ENCODE measurements around the gene EBPL. TPM values are rescaled to one million over a fixed set of nuclear protein-coding genes. Genes with fewer than 3 reads are reported as not detected.
A peak's percentile ranks its signal among the peaks of the same experiment; 100 is the strongest.

Gene EBPL
- total and polyA plus RNA-seq, 12 donors, result 45.2 to 302 (median 122) TPM

DNA sequence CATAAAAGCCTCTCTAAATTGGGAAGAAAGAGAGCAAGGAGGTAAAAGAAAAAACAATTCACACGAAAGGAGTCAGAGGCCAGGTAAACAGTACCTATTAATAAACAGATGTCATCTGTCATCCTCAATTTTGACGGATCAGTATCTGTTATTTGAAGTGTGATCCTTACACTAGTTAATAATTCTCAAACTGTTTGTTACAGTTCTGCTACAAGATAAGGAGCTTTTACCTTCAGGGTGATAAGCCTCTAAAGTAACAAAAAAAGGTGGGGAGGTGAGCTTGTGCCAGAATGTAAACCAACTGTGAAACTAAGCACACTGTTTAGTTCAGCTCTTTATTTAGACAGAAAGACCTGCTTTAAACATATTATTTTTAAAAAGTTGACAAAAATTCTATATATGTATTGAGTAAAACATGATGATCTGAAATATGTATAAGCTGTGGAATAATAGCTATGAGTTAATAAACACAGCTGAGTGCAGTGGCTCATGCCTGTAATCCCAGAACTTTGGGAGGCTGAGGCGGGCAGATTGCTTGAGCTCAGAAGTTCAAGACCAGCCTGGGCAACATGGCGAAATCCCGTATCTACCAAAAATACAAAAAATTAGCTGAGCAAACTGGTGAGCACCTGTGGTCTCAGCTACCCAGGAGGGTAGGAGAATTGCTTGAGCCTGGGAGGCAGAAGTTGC is 48.4 kb upstream of the EBPL start:
- no peak for TF ChIP-seq POLR2A (IDR thresholded peaks at IDR 0.05)
- TF ChIP-seq, protein P1, sequence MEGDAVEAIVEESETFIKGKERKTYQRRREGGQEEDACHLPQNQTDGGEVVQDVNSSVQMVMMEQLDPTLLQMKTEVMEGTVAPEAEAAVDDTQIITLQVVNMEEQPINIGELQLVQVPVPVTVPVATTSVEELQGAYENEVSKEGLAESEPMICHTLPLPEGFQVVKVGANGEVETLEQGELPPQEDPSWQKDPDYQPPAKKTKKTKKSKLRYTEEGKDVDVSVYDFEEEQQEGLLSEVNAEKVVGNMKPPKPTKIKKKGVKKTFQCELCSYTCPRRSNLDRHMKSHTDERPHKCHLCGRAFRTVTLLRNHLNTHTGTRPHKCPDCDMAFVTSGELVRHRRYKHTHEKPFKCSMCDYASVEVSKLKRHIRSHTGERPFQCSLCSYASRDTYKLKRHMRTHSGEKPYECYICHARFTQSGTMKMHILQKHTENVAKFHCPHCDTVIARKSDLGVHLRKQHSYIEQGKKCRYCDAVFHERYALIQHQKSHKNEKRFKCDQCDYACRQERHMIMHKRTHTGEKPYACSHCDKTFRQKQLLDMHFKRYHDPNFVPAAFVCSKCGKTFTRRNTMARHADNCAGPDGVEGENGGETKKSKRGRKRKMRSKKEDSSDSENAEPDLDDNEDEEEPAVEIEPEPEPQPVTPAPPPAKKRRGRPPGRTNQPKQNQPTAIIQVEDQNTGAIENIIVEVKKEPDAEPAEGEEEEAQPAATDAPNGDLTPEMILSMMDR (IDR thresholded peaks at IDR 0.05), result no peak
- Histone ChIP-seq H3K36me3 (replicated peaks in 1 of 2) (no peaks in the 10 kb centered on the region), H3K4me3 (no peak overlapping the region), H3K27ac (no peak overlapping the region), H3K9me3 (replicated peaks in 1 of 3) (no peaks in the 10 kb centered on the region), H3K27me3 (no peaks in the 10 kb centered on the region), H3K4me1 (replicated peaks in 1 of 2) (no peaks in the 10 kb centered on the region)
- intact Hi-C loops (cut with DNase I), result no loop called here
- WGBS, 4 donors, result 90 to 97% (median 94%) methylated on average over 5 of the region's 5 CpGs
- DNase-seq, result no peak

DNA sequence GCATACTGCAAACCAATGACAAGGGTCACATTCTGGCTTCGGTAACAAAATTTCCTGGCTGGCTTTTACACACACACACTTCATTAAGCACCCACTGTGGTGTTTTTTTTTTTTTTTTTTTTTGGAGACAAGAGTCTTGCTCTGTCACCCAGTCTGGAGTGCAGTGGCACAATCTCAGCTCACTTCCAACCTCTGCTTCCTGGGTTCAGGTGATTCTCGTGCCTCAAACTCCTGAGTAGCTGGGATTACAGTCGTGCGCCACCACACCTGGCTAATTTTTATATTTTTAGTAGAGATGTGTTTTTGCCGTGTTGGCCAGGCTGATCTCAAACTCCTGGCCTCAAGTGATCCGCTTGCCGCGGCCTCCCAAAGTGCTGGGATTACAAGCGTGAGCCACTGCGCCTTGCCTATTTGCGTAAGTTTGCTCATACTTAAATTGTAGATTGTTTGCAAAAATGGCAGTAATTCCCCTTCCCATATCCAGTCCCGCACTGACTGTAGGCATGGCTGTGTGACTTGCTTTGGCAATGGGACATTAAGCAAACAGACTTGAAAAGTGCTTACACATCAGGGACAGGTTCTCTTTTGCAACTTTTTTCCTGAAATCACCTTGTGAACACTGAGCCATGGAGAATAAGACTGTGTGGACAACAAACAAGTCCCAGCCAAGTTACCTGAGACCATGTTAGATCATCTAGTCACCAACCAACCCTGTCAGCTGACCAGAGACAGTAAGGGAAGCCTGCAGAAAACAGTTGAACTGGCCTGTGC is 42.1 kb upstream of the EBPL start:
- Histone ChIP-seq H3K4me3 (no peak overlapping the region), H3K9me3 (replicated peaks in 1 of 3) (no peaks in the 10 kb centered on the region), H3K4me1 (replicated peaks in 1 of 2) (peaks cover 5 to 9% of the 10 kb centered on the region in 2 donors), H3K36me3 (replicated peaks in 1 of 2) (no peaks in the 10 kb centered on the region), H3K27me3 (no peaks in the 10 kb centered on the region), H3K27ac (no peak overlapping the region)
- 90 to 96% (median 95%) methylated on average over 12 of the region's 12 CpGs for WGBS, 4 donors
- DNase-seq, result no peak
- TF ChIP-seq, protein P1 (IDR thresholded peaks at IDR 0.05), result no peak
- TF ChIP-seq POLR2A (IDR thresholded peaks at IDR 0.05), result no peak
- intact Hi-C loops (cut with DNase I), result no loop called here

DNA sequence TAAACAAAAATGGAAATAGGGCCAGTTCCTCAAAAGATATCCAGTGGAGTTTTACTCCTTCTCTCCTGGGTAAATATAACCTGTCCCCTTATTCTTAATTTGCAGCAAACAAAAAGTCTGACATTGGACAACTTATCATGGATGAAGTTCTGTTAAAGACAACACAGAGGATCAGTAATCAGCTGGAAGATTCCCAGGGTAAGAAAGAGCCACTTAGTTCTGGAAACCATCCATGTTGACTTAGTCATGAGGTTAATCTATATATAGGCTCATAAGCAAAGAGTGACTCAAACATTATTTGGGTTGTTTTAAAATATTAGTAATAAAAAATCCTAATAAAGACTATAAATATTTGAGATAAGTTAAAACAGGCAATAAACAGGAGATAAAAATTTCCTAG is 40.5 kb upstream of the EBPL start:
- Histone ChIP-seq H3K4me1 (replicated peaks in 1 of 2) (peaks cover 5 to 9% of the 10 kb centered on the region in 2 donors), H3K27me3 (no peaks in the 10 kb centered on the region), H3K36me3 (replicated peaks in 1 of 2) (no peaks in the 10 kb centered on the region), H3K4me3 (no peak overlapping the region), H3K9me3 (replicated peaks in 1 of 3) (no peaks in the 10 kb centered on the region), H3K27ac (peak overlapping the region in 2 of 5 donors; percentile 1 to 24)
- intact Hi-C loops (cut with DNase I), result no loop called here
- TF ChIP-seq, protein P1 (IDR thresholded peaks at IDR 0.05), result no peak
- no peak for TF ChIP-seq POLR2A (IDR thresholded peaks at IDR 0.05)
- DNase-seq, result no peak

DNA sequence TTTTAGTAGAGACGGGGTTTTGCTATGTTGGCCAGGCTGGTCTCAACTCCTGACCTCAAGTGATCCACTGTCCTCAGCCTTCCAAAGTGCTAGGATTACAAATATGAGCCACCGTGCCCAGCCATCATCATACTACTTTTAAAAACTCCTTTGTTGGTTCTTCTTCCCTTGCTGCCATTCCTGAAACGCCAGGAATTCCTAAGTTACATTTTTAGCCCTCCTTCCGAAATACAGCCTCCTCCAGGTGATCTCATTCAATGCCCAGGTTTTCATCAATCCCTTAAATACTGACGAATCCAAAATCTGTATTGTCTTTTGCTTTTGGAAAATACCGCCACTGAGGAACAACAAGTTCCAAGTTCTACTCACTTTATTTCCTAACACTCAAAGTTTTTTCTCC is 25.3 kb upstream of the EBPL start:
- Histone ChIP-seq H3K4me3 (no peak overlapping the region), H3K36me3 (replicated peaks in 1 of 2) (peaks cover 0 to 27% of the 10 kb centered on the region in 2 donors), H3K4me1 (replicated peaks in 1 of 2) (peaks cover 5 to 10% of the 10 kb centered on the region in 2 donors), H3K27me3 (no peaks in the 10 kb centered on the region), H3K9me3 (replicated peaks in 1 of 3) (peaks cover 0 to 16% (median 7%) of the 10 kb centered on the region in 3 donors), H3K27ac (no peak overlapping the region)
- 94 to 99% (median 96%) methylated on average over 6 of the region's 6 CpGs for WGBS, 4 donors
- TF ChIP-seq, protein P1 (IDR thresholded peaks at IDR 0.05), result no peak
- intact Hi-C loops (cut with DNase I), result no loop called here
- DNase-seq, result no peak
